Caki2 (cell line): Measurements from ENCODE around the gene SP4. TPM values are rescaled to one million over a fixed set of nuclear protein-coding genes. Genes with fewer than 3 reads are reported as not detected.

Experiments used
- DNase-seq: peaks from one replicate; pipeline ENCODE4 v3.0.0-alpha.2; 2015; ENCODE audit warnings: low read depth
- in situ Hi-C: cut with HindIII; loops from 2 replicates; pipeline ENCODE4 v1.10.0; 2016; ENCODE audit warnings: low sequenced_read_pairs, low pct_unique_long_range_greater_than_20kb, mixed read lengths
- total RNA-seq: library from RNA; depleted of rRNA; stranded (reverse); fragments of >200 nt; shearing (Covaris generic); gene quantifications from 2 replicates; pipeline ENCODE4 v1.2.3, GENCODE V29; 2014; ENCODE audit warnings: low replicate concordance

SP4 gene
- total RNA-seq, 1 experiment from 2014 or later, result 2.5 TPM

DNA sequence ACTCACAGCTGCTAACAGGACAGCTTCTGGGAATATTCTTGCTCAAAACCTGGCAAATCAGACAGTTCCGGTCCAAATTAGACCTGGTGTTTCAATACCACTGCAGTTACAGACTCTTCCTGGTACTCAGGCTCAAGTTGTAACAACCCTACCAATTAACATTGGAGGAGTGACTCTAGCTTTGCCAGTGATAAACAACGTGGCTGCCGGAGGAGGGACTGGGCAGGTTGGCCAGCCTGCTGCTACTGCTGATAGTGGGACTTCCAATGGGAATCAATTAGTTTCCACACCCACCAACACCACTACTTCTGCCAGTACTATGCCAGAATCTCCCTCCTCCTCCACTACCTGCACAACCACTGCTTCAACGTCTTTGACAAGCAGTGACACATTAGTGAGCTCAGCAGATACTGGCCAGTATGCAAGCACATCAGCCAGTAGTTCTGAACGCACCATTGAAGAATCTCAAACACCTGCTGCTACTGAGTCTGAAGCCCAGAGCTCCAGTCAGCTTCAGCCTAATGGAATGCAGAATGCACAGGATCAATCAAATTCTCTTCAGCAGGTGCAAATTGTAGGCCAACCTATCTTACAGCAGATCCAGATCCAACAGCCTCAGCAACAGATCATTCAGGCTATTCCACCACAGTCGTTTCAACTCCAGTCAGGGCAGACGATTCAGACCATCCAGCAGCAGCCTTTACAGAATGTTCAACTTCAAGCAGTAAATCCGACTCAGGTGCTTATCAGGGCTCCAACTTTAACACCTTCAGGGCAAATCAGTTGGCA, 2.1 kb downstream of the SP4 start:
- in situ Hi-C loops, result no loop called here
- DNase-seq, result no peak

DNA sequence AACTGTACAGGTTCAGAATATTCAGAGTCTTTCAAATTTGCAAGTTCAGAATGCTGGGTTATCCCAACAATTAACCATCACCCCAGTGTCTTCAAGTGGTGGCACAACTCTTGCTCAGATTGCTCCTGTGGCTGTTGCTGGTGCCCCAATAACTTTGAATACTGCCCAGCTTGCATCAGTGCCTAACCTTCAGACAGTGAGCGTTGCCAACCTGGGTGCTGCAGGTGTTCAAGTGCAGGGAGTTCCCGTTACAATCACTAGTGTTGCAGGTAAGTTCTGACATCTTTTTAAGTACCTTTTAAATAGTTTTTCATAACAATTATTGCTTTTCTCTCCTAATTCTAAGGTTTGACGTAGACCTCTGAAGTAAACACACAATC, 2.7 kb downstream of the SP4 start:
- in situ Hi-C loops, result no loop called here
- no peak for DNase-seq

DNA sequence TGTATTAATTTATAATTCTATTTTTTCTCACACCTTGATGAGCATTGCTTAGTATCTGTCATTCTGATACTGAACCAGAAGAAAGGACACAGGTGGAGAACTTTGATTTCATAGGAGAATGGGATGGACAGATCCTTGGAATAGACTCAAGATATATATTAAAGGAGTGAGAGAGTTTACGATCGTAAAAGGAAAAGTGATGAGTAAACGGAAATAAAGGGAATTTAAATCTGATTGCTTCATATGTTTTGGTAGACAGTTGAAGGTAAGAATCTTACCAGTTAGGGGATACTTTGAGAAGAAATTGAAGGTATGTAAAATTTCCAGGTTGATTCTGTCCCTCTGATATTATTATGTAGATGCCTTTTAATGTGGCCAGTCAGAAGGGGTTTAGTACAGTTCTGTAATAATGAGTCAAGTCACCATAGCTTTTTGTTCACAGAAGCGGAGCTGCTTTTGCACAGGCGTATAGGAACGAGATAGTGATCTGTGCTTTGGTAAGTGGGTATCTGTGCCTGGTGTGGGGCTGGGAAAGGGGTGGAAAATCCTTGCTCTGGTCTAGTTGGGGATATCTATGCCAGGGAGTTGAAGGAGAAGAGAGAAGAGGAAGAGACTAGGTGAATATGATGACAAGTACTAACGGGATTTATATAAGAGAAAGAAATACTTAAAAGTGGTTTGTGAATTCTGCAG, 15.4 kb downstream of the SP4 start:
- in situ Hi-C loops, result no loop called here
- DNase-seq, result no peak

DNA sequence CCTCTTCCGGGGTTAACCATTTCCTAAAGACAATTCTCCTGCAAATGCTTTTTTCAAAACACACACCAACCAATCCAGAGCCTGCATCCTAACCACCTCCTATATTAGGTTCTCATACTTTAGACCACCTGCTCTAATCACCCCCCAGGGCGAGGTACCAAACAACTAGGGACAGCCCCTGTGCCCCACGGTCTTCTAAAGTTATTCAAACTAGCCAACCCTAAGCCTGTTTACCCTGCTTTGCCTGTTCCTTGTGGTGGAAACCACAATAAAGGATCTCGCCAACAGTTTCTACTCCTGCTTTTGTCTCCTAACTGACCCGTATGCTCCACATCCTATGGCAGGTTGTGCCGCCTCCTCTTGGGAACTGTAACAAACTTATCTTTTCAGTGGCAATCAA, 21.1 kb downstream of the SP4 start:
- no peak for DNase-seq
- in situ Hi-C loops, result no loop called here

DNA sequence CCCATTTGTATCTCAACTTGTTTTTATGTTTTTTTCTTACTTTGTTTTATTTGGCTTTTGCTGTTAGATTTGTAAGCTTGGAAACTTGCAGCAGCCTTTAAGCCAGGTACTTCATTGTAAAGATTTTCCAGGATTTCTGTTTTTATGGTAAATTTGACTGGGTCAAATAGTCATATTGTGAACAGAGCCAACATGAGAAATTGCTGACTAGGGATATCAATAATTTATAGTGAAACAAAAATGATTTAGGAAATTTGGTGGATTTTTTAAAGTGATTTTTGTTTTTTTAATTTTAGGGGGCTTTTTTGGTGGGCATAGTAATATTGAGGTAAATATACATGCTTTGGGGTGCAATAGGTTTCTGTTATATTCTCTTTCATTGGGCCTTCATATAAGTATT, 22.2 kb downstream of the SP4 start:
- in situ Hi-C loops, result no loop called here
- DNase-seq, result no peak

DNA sequence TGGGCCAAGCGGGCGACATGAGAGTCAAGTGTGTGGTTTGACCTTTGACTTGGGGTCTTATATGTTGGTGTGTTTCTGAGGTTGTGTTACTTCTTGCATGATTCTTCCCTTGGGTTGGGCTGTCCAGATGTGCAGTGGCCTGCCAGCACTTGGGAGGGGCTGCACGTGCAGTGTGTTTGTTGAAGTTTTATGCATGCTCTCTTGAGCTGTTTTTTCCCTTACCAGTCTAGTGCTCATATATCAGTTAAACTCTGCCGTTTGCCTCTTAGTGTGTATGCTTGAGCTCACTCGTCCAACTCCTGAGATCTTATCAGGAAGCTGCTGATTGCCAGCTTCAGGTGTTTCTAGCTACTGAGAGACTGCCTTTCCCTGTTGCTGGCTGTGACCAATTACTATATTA, 23.1 kb downstream of the SP4 start:
- no peak for DNase-seq
- in situ Hi-C loops, result no loop called here

DNA sequence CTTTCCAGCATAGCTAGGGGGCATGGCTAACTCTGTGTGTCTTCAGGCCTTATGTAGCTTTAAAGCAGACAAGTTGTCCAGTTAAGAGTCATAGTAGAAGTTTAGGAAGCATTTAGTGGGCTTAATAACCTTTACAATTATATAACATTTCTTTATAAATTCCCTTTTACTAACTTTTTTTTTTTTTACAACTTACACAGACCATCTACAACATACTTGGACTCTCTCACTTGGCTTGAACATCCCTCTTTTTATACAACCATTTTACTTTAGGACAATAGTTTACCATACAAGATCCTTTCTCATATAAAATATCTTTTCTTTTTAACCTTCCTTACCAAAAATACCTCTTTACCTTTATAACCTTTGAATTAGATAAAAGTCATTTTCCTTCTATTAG, 26.3 kb downstream of the SP4 start:
- DNase-seq, result peak; percentile 40
- in situ Hi-C loops, result no loop called here

DNA sequence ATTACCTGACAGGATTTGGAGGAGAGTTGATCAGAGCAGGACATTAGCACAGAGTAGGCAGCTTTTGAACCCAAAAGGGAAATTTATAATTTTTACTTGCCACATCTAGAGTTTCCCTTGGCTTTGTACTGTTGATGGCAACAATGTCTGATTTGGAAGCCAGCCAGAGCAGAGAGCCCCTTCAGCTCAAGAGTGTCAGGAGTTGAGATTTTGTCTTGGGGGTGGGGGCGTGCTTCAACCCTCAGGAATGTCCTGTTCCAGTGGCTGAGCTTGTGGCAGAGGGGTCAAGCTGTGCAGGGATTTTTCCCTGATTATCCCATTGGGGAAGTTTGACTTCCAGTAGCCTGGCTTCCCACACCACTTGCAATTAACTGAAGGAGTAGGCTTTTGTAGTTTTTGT, 27.0 kb downstream of the SP4 start:
- no peak for DNase-seq
- in situ Hi-C loops, result no loop called here

DNA sequence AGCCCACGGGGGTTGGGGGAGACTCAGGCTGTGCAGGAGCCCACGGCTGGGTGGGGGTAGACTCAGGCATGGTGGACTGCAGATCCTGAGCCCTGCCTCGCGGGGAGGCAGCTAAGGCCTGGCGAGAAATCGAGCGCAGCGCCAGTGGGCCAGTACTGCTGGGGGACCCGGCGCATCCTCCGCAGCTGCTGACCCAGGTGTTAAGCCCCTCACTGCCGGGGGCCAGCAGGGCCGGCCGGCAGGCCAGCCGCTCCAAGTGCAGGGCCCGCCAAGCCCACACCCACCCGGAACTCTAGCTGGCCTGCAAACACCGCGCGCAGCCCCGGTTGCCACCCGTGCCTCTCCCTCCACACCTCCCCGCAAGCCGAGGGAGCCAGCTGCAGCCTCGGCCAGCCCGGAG, 33.4 kb downstream of the SP4 start:
- no peak for DNase-seq
- in situ Hi-C loops, result no loop called here

DNA sequence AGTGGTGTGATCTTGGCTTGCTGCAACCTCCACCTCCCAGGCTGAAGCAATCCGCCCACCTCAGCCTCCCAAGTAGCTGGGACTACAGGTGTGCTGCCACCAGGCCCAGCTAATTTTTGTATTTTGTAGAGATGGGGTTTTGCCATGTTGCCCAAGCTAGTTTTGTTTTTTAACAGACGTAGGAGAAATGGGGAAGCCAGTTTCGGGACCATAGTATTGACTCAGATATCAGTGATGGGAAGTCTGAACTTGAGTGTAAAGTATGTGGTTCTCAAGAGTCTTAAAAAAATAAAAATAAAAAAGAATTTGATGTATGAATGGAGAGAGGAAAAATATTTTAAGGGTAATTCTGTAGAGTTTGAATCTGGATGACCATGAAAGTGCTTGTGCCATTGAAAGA, 34.2 kb downstream of the SP4 start:
- in situ Hi-C loops, result no loop called here
- DNase-seq, result no peak

DNA sequence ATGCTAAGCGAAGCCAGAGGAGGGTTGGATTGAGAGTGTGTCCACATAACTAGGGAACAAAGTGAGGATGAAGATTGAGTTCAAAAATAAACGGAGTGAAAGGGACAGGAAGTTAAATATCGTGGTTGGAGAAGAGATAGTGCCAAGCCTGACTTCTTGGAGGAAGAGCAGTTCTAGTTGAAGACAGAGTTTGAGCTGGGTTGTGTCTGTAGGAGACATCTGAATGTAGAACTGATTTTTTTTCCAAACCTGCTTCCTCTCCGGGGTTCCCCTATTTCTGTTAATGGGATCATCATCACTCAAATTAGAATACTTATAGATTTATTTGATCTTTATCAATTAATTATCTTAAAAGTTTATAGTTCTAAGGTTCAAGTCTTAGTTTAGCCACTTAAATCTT, 35.6 kb downstream of the SP4 start:
- DNase-seq, result no peak
- in situ Hi-C loops, result no loop called here

DNA sequence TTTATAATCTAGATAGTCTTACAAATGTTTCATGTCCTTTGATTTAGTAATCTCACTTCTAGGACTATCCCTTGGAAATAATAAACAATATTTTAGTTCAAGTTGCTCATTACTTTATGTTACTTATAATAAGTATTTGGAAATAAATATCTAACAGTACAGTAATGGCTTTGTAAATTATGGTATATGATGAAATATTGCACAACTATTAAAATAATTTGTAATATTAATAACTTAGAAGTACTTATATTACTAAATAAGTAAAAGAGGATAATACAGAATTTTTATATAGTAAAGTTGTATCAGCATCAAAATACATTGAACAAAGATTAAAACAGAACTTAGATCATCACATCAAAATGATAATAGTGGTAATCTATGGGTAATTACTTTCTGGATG, 41.1 kb downstream of the SP4 start:
- in situ Hi-C loops, result no loop called here
- no peak for DNase-seq

DNA sequence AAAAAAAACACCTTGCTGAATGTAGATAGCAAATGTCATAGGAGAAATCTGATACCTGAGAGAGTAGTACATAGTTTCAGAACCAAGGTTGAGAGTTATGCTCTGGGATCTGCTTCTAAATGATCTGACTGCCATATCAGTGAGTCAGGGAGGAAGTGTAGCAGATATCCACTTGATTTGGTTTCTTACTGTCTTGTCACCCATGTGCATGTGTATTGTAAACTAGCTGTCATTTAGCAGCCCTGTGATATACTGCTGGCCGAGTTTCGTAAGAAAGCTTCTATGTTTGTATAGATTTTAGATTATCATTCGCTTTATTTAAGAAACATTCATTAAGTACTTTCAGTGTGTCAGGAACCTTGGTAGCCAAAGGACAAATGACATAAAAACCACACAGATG, 42.0 kb downstream of the SP4 start:
- no peak for DNase-seq
- in situ Hi-C loops, result no loop called here

DNA sequence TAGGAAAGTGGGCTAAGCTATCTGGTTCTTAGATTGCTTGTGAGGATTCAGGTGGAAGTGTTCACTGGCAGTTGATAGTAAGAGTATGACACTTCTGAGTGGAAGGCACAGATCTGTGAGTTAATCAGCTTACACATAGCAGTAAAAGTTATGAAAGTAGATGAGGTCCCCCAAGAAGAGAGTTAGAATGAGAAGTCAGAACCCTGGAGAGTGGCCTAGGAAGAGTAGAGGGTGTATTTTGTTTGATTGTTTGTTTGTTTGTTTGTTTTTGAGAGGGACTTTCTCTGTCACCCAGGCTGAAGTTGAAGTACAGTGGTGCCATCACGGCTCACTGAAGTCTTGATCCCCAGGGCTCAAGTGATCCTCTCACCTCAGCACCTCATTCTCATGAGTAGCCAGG, 44.1 kb downstream of the SP4 start:
- in situ Hi-C loops, result no loop called here
- no peak for DNase-seq

DNA sequence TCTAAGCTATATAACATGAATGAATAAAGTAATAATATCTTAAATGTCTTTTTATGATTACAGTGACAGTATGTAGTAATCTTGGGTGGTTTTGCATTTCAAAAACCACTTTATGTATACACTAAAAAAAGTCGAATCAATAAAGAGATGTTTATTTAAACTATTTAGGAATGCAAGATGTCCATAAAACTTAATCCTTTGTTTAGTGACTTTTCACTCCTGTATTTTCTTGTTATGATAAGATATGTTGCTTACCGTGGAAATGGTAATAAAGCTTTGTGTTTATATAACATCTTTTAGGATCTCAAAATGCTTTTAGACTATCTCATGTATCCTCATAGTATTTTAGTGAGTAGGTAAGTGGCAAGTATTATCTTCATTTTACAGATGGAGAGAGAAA, 48.5 kb downstream of the SP4 start:
- in situ Hi-C loops, result no loop called here
- no peak for DNase-seq

DNA sequence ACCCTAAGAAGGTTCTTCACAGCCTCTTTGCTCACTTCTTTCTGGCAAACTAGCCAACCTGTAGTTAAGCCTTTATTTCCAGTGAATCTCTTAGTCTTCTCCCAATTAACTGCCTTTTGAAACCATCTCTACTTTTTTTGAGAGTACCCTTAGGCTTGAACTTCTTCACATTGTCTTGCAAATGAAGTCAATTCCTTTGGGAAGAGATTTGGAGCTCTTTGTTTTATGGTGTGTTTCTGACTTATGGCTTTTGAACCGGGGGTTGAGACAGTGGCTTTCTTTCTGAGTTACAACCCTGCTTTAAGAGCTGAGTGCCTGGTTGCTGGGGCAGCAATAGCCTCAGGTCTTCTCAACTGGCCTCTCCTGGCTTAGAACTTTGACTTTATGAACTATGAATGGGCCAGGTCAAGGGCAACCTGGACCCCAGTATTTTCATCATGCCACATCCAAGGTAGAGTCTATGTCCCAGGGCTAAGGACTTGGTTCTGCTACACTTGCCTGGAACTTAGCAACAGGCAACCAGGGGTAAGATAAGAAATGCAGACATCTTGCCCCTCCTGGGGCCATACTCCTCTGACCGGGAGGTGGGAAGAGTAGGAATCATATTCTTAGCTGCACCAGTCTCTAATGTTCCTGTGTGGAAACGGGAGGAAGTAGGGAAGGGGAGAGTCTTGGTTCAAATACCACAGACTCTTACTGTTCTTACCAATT, 53.0 kb downstream of the SP4 start:
- DNase-seq, result no peak
- in situ Hi-C loops, result no loop called here

DNA sequence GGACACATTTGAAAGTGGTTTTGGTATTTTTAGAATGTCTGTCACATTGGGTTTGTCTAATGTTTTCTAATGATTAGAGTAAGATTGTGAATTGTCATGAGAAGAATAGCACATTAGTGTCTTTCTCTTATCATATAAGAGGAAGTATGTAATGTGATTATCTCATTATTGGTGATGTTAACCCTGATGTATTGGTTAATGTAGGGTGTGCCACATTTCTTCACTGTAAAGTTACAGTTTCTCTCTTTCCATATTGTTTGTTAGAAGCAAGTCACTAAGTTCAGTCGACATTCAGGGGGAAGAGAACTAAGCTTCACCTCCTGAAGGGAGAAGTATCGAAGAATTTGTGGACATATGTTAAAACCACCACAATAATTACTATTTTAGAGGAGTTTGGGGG, 58.6 kb downstream of the SP4 start:
- in situ Hi-C loops, result no loop called here
- no peak for DNase-seq

DNA sequence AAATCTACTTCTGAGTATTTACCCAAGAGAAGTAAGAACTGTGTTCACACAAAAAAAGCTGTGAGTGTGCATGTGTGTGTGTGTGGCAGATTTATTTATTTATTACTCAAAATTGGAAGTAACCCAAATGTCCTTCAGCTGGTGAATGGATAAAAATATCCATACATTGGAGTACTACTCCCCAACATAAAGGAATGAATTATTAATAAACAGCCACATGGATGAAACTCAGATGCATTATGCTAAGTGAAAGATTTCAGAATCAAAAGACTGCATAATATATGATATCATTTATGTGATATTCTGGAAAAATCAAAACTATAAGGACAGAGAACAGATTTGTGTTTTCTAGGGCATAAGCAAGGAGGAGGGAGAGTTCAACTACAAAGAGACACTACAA, 67.8 kb downstream of the SP4 start:
- DNase-seq, result no peak
- in situ Hi-C loops, result no loop called here

DNA sequence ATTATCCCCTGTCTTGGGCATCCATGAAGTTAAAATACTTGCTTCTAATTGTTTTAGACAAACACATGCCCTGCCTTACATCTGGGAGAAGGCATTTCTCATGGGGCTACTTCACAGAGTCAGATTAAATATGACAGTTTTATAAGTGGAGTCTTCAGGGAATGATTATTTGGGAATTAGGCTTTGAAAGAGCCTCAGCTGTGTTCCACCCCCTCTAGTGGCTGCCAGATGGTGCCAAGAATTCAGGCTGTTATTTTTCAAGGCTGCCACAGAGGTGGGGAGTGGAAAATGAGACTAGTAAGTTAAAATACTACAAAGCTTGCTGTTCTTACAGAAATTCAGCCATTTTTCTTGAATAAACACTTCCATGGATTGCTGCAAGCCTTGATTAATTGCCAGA, 69.2 kb downstream of the SP4 start:
- DNase-seq, result no peak
- in situ Hi-C loops, result no loop called here
